ENCODE measurements around the gene AXIN2. TPM values are rescaled to one million over a fixed set of nuclear protein-coding genes. Genes with fewer than 3 reads are reported as not detected.
"Not testable (repeated sequence)": the region's sequence is repeated elsewhere in the genome, so short reads cannot be mapped to it uniquely, and the experiment has no call there.

AXIN2 gene
- total RNA-seq, 2 donors from 2014 or later, result 8.7 to 29.8 TPM

DNA sequence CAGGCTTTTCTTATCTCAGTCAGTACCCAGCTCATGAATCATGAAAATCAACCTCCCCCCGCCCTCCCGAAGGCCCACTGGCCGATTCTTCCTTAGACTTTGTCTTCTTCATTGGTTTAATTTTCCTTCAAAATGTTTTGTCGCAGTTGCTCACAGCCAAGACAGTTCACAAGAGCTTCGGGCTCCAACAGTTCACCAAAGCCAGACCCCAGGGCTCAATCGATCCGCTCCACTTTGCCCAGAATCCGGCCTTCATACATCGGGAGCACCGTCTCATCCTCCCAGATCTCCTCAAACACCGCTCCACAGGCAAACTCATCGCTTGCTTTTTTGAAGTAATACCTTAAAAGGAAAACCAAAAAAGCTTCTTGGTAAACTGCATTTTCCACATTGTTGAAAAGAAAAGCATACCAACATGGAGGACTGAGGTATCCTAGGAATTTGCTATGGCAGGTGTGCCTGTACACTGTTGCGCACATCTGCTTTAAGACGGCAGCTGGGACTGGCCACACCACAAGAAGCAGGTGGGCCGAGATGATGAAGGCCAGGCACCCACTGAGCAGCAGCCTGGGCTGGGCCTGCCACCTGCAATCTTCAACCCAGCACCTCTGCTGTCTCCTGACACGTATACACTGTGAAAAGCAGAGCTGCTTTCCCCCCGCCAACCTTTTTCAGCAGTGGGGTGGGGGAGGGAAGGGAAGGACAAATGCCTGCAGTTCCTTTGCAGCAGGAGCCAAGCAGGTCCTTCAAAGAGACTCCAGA lies 31.5 kb downstream of the AXIN2 start:
- Histone ChIP-seq H3K4me1 (peaks cover 0 to 34% of the 10 kb centered on the region in 2 donors), H3K27ac (peak overlapping the region in 1 of 2 donors; percentile 88), H3K4me3 (no peak overlapping the region), H3K36me3 (peaks cover 41% of the 10 kb centered on the region), H3K27me3 (no peaks in the 10 kb centered on the region), H3K9me3 (no peaks in the 10 kb centered on the region)
- no peak for DNase-seq (ENCODE audit: low spot score)
- TF ChIP-seq, protein P1, sequence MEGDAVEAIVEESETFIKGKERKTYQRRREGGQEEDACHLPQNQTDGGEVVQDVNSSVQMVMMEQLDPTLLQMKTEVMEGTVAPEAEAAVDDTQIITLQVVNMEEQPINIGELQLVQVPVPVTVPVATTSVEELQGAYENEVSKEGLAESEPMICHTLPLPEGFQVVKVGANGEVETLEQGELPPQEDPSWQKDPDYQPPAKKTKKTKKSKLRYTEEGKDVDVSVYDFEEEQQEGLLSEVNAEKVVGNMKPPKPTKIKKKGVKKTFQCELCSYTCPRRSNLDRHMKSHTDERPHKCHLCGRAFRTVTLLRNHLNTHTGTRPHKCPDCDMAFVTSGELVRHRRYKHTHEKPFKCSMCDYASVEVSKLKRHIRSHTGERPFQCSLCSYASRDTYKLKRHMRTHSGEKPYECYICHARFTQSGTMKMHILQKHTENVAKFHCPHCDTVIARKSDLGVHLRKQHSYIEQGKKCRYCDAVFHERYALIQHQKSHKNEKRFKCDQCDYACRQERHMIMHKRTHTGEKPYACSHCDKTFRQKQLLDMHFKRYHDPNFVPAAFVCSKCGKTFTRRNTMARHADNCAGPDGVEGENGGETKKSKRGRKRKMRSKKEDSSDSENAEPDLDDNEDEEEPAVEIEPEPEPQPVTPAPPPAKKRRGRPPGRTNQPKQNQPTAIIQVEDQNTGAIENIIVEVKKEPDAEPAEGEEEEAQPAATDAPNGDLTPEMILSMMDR (IDR thresholded peaks at IDR 0.05), result no peak

DNA sequence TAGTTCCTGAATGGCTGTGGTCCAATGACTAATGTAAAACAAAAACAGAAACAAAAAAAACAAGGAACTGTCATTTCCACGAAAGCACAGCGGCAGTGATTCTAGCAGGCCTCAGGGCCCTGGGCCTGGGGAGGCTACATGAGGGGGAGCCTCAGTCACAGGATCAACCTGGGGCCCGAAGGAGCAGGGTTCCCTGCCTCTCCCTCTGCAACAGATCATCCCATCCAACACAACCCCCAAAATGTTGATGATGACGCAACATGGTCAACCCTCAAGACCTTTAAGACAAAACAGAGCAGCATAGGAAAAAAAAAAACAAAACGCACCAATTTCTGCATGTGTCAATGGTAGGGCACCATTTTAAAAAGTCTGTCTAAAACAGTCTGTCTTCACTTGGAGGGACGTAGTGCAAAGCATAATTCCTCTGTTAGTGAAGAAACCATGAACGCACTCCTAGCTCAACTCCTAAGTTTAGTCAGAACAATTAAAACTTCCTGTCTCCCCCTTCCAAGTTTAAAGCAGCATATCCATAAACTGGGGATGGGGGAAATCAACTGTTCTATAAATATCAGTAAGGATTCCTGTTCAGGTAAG lies 32.3 kb downstream of the AXIN2 start:
- H3K36me3 ChIP-seq, result peaks cover 33% of the 10 kb centered on the region
- no peaks in the 10 kb centered on the region for H3K27me3 ChIP-seq
- H3K27ac ChIP-seq, result no peak overlapping the region
- H3K4me3 ChIP-seq, result no peak overlapping the region
- DNase-seq (ENCODE audit: low spot score), result no peak
- TF ChIP-seq, protein P1 (IDR thresholded peaks at IDR 0.05), result no peak
- no peaks in the 10 kb centered on the region for H3K9me3 ChIP-seq
- H3K4me1 ChIP-seq, result peaks cover 0 to 34% of the 10 kb centered on the region in 2 donors

DNA sequence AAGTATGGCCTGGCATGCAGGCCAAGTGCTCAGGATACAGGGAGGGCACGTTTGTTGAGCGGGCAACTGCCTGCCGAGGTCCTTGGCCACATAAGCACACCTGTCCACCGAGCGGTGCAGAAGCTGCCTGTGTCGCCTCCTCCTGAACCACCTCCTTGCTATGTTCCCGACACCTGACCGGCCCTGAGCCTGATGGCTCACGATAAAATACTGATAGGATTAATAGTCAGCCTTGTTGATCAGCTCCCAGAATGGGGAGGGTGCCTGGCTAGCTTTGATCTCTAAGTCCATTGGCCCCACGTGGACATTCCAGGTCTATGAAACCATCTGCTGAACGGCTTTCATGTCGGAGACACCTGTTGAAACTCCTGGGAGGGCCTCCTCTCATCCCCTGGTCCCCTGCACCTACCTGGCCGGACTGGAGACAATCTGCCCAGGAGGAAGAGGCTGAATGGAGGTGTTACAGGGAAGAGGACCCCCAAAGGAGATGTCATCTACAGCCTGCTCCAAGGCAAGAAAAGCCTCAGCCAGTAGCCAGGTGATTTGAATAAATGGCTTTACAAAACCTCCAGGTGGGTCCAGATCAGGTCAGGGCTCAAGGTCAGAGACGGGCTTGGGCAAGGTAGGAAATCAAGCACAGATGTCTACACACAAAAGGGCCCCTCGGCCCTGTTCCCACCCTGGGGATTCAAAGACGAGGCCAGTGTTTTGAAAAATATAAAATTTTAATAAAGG lies 33.4 kb downstream of the AXIN2 start:
- DNase-seq (ENCODE audit: low spot score), result no peak
- Histone ChIP-seq H3K36me3 (peaks cover 22% of the 10 kb centered on the region), H3K9me3 (no peaks in the 10 kb centered on the region)

DNA sequence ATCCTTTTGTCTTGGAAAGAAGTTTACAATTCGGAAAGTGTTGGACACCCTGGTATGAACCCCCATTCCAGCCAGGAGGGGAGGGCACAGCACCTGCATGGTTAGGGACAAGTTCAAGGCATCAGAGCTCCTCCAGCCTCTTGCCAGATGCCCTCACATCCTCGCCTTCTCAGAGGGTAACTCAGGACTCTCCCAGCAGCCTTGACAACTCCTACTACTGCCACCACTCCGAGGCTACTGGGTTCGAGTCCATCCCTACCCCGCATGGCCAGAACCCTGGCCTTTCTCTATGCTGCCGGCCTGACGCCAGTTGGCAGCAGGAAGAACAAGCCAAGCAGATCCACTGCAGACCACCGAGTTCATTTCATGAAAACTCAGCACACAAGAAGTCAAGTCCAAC lies 34.1 kb downstream of the AXIN2 start:
- DNase-seq (ENCODE audit: low spot score), result no peak
- Histone ChIP-seq H3K36me3 (peaks cover 15% of the 10 kb centered on the region), H3K4me1 (peaks cover 0 to 25% of the 10 kb centered on the region in 2 donors), H3K9me3 (no peaks in the 10 kb centered on the region), H3K27me3 (no peaks in the 10 kb centered on the region), H3K27ac (no peak overlapping the region), H3K4me3 (no peak overlapping the region)
- TF ChIP-seq, protein P1 (IDR thresholded peaks at IDR 0.05), result no peak

More for the DNA sequence above, 33.4 kb downstream of the AXIN2 start:
- Histone ChIP-seq H3K4me1 (peaks cover 0 to 32% of the 10 kb centered on the region in 2 donors), H3K4me3 (no peak overlapping the region), H3K27ac (no peak overlapping the region), H3K27me3 (no peaks in the 10 kb centered on the region)
- TF ChIP-seq, protein P1 (IDR thresholded peaks at IDR 0.05), result no peak

DNA sequence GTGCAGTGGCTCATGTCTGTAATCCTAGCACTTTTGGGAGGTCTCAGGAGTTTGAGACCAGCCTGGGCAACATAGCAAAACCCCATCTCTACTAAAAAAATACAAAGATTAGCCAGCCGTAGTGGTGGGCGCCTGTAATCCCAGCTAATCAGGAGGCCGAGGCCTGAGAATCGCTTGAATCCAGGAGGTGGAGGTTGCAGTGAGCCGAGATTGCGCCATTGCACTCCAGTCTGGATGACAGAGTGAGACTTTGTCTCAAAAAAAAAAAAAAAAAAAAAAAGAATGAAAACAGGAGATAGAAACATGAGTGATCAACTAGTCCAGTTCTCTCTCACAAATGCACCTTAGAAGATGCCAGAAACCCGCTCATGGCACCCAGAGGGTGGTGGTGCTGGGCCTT lies 34.6 kb downstream of the AXIN2 start:
- not testable (repeated sequence) for DNase-seq (ENCODE audit: low spot score); H3K27ac ChIP-seq; H3K27me3 ChIP-seq; H3K9me3 ChIP-seq; H3K4me3 ChIP-seq
- Histone ChIP-seq H3K36me3 (peaks cover 12% of the 10 kb centered on the region), H3K4me1 (peaks cover 0 to 20% of the 10 kb centered on the region in 2 donors)

Data from right atrium auricular region (tissue), 2 donors.